Type B pancreatic cell (in vitro differentiated cells): ENCODE results near the gene RPLP2. TPM values are rescaled to one million over a fixed set of nuclear protein-coding genes. Genes with fewer than 3 reads are reported as not detected.

ENCODE experiments used
- DNase-seq: peaks from one replicate; pipeline ENCODE4 v3.0.0; 2021; ENCODE audit warnings: mixed read lengths; ENCODE audit not compliant: unreplicated experiment; ENCODE audit errors: extremely low spot score
- H3K27ac Mint-ChIP-seq: 2 replicates; pipeline ENCODE4 v1.8.0; 2021; ENCODE audit warnings: mild to moderate bottlenecking, mixed read lengths
- H3K27me3 Mint-ChIP-seq: 2 replicates; pipeline ENCODE4 v1.8.0; 2021; ENCODE audit warnings: mixed read lengths
- H3K36me3 Mint-ChIP-seq: 2 replicates; pipeline ENCODE4 v1.8.0; 2021; ENCODE audit warnings: mixed read lengths
- H3K4me1 Mint-ChIP-seq: one replicate; pipeline ENCODE4 v1.8.0; 2021; ENCODE audit warnings: mixed read lengths; ENCODE audit not compliant: unreplicated experiment
- H3K4me3 Mint-ChIP-seq: 2 replicates; pipeline ENCODE4 v1.8.0; 2021; ENCODE audit warnings: mild to moderate bottlenecking, mixed read lengths
- H3K9me3 Mint-ChIP-seq: 2 replicates; pipeline ENCODE4 v1.8.0; 2021; ENCODE audit warnings: mixed read lengths
- total RNA-seq: library from RNA; stranded (reverse); gene quantifications from 2 replicates; pipeline ENCODE4 v1.2.1, GENCODE V29; 2021; ENCODE audit warnings: low replicate concordance
- TF ChIP-seq, protein P1 (sequence below): fragments of 200-600 bp; sonication (generic); conservative IDR thresholded peaks from 2 replicates; pipeline ENCODE4 v1.5.0; 2021; ENCODE audit warnings: antibody characterized with exemption, mild to moderate bottlenecking

Gene RPLP2
- total RNA-seq, 1 donor from 2014 or later: 1,985 TPM

DNA sequence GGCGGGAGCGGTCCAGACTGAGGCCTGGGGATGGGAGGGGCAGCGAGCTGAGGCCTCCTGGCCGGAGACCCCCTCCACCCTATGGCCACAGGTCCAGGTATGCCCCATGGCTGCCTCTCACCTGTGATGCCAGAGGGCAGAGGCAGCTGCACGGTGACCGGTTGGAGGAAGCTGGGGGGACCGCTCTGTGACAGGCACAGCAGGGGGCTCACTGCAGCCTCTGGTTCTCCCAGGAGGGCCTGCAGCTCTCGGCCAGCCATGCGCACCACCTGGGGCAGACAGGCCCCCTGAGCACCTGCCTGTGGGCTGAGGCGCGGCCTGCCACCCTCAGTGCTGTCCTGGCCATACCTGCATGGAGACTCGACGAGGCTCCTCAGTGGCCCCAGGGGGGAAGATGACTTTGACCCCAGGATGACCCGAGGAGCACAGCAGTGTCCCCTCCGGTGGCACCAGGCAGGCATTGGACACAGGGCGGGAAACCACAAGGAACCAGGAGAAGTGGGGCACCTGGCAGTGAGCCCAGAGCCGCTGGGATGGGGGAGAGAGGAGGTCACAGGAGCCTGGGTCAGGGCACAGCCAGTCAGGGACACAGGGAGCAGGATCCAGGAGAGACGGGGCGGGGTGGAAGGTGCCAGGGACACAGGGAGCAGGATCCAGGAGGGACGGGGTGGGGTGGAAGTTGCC, 8.5 kb upstream of the RPLP2 start:
- H3K36me3 Mint-ChIP-seq: no peaks in the 10 kb centered on the region
- TF ChIP-seq, protein P1, sequence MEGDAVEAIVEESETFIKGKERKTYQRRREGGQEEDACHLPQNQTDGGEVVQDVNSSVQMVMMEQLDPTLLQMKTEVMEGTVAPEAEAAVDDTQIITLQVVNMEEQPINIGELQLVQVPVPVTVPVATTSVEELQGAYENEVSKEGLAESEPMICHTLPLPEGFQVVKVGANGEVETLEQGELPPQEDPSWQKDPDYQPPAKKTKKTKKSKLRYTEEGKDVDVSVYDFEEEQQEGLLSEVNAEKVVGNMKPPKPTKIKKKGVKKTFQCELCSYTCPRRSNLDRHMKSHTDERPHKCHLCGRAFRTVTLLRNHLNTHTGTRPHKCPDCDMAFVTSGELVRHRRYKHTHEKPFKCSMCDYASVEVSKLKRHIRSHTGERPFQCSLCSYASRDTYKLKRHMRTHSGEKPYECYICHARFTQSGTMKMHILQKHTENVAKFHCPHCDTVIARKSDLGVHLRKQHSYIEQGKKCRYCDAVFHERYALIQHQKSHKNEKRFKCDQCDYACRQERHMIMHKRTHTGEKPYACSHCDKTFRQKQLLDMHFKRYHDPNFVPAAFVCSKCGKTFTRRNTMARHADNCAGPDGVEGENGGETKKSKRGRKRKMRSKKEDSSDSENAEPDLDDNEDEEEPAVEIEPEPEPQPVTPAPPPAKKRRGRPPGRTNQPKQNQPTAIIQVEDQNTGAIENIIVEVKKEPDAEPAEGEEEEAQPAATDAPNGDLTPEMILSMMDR: no peak
- H3K27me3 Mint-ChIP-seq: no peaks in the 10 kb centered on the region
- peaks cover 3% of the 10 kb centered on the region for H3K4me1 Mint-ChIP-seq
- no peak overlapping the region for H3K27ac Mint-ChIP-seq
- no peaks in the 10 kb centered on the region for H3K9me3 Mint-ChIP-seq
- DNase-seq: no peak
- peak overlapping the region; percentile 20 for H3K4me3 Mint-ChIP-seq

DNA sequence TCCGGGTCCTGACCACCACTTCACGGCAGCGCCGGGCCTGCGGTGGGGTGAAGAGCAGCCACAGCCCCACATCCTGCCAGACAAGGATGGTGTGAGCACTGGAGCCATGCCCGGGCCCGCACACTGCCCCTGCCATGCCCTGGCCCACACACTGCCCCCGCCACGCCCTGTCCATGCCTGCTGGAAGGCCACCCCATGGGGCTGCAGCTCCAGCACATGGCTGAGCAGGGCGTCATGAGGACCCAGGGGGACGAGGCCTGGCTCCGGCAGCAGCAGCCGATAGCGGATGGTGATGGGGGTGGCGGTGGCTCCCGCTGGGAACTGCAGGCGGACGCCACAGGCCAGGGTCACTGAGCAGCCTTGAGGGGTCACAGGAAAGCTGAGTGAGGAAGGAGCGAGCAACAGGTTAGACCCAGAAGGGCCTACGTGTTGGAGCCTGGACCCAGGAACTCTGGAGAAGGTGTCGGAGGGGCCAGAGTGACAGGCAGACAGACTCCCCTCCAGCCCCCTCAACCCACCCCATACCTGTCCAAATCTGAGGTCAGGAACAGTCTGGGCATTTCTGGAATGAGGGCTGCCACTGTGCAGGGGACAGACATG, 7.6 kb upstream of the RPLP2 start:
- no peak for DNase-seq
- no peaks in the 10 kb centered on the region for H3K4me1 Mint-ChIP-seq
- no peak overlapping the region for H3K27ac Mint-ChIP-seq
- no peaks in the 10 kb centered on the region for H3K9me3 Mint-ChIP-seq
- no peaks in the 10 kb centered on the region for H3K27me3 Mint-ChIP-seq
- H3K36me3 Mint-ChIP-seq: no peaks in the 10 kb centered on the region
- no peak overlapping the region for H3K4me3 Mint-ChIP-seq
- TF ChIP-seq, protein P1: no peak

DNA sequence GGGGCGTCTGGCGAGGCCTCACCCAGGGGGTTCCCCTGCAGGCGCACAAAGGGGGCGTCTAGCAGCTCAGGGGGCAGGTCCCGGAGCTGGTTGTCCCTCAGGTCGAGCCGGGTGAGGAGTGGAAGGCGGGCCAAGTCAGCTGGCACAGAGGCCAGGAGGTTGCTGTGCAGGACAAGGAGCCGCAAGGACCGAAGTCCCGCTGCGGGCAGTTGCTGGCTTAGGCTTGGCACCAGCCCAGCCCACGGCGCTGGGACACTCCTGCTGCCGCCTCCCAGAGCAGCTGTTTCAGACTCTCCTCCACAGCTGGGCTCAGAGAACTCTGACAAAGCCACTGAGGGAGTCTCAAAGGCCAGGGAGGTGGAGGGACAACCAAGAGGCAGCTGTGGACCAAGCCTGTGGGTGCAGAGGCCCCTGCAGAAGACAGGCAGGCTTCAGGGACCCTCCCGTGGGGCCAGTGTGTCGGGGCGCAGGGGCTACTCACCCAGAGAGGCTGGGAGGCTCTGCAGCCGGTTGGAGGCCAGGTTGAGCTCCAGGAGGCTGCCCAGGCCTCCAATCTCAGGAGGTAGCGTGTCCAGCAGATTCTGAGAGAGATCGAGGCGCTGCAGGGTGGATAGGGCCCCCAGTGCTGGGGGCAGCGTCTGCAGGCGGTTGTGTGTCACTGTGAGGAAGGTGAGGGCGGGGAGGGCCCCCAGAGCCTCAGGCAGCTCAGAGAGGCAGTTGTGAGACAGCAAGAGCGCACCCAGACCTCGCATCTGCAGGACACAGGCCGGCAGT, 6.9 kb upstream of the RPLP2 start:
- Mint-ChIP-seq H3K4me1 (no peaks in the 10 kb centered on the region), H3K9me3 (no peaks in the 10 kb centered on the region), H3K36me3 (no peaks in the 10 kb centered on the region), H3K27me3 (no peaks in the 10 kb centered on the region), H3K4me3 (peak overlapping the region; percentile 52), H3K27ac (no peak overlapping the region)
- no peak for DNase-seq
- TF ChIP-seq, protein P1: no peak

DNA sequence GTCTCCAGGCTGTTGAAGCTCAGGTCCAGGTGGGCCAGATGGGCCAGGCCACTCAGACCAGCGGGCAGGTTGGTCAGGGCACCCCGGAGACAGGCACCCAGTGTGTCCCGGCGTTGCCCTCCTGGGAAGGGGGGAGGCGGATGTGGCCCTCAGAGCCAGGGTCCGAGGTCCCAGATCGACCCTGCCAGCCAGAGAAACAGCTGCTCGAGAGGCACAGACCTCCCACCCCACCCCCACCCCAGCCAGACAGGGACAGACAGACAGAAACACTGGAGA, 6.4 kb upstream of the RPLP2 start:
- no peak overlapping the region for H3K27ac Mint-ChIP-seq
- no peaks in the 10 kb centered on the region for H3K27me3 Mint-ChIP-seq
- H3K9me3 Mint-ChIP-seq: no peaks in the 10 kb centered on the region

DNA sequence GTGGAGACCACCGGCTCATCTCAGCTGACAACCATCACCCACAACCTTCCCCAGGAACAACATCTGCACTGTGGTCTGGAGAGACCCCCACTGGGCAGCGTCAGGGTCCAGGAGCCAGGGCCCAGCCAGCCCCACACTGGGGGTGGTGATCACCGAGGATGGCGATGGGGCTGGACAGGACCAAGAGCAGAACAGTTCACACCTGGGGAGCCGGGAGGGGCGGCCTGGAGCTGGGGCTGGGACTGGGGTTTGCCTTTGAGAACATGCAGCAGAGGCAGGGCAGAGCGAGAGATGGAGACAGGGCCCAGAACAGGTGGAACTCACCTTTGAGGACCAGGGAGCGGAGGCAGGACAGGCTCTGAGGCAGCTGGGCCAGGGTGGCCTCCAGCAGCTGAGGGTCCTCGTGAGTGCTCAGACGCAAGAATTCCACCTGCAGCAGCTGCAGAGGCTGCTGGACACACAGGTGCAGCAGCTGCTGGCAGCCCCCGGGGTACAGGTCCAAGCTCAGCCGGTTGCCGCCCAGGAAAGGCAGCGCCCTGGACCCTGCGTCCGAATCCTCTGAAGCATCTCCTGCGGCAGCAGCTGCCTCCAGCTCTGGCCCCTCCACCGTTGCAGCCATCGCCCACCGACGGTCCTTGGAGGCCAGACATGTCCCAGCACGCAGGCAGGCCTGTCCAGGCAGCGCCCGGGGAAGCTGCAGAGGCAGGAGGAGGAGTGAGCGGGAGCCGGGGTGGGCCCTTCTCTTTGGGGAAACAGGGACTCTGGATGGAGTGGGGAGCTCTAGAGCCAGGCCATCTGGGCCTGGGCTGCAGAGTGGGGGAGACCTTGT, 5.8 kb upstream of the RPLP2 start:
- TF ChIP-seq, protein P1: no peak
- no peaks in the 10 kb centered on the region for H3K27me3 Mint-ChIP-seq
- no peaks in the 10 kb centered on the region for H3K4me1 Mint-ChIP-seq
- no peaks in the 10 kb centered on the region for H3K9me3 Mint-ChIP-seq
- no peak for DNase-seq
- no peaks in the 10 kb centered on the region for H3K36me3 Mint-ChIP-seq
- H3K27ac Mint-ChIP-seq: no peak overlapping the region
- peak overlapping the region; percentile 85 for H3K4me3 Mint-ChIP-seq

More for the DNA sequence above, 6.4 kb upstream of the RPLP2 start:
- DNase-seq: no peak
- TF ChIP-seq, protein P1: no peak
- peak overlapping the region; percentile 52 for H3K4me3 Mint-ChIP-seq
- no peaks in the 10 kb centered on the region for H3K4me1 Mint-ChIP-seq
- H3K36me3 Mint-ChIP-seq: no peaks in the 10 kb centered on the region
